ENCODE results near the gene BRCA2. TPM values are rescaled to one million over a fixed set of nuclear protein-coding genes. Genes with fewer than 3 reads are reported as not detected.

BRCA2 gene
- total RNA-seq, 1 donor from 2014 or later: 0.64 TPM

DNA sequence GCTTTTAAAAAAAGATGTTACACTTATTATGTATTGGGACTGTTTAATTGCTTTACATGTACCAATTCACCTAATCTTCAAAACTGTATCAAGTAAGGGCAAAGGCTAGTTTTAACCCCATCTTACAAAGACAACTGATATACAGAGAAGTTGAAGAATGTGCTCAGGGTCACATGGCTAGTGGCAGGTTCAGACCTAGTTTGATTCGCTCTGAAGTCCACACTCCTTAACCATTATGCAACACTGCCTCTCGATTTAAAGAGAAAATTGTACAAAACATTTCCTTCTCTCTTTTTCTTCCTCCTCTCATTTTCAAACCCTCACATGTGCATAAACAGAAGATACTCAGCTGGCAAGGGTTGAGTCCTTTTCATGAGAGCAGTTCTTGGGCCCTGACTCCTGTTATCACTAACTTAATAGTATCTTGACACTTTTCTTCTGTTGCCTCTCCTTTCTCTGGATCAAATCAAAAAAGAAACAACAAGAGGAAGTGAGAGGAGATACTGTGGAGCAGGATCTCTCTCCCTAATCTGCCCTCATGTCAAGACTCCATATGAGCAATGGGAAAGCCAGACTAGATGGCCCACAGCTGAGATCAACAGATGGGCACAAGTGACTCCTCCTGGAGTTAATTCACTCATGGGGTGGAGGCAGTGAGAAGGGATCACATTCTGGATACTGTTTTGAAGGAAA lies 131.6 kb downstream of the BRCA2 start:
- intact Hi-C loops (cut with micrococcal nuclease): no loop called here
- DNase-seq (no peak), ATAC-seq (peak; percentile 38)

- intact Hi-C loops (cut with micrococcal nuclease): no loop called here
- DNase-seq (no peak), ATAC-seq (peak; percentile 25)
These were observed 132.8 kb downstream of the BRCA2 start for GRCh38 chr13:32447894-32448623.

- ATAC-seq (no peak), DNase-seq (no peak)
- intact Hi-C loops (cut with micrococcal nuclease): no loop called here
These were observed 133.7 kb downstream of the BRCA2 start for GRCh38 chr13:32448972-32449371.

Other genes starting within 250 kb of the BRCA2 start
- not detected for gene ZAR1L, start 145 bp upstream of the BRCA2 start, total RNA-seq
- 3.9 TPM for gene N4BP2L1, start 112.6 kb downstream of the BRCA2 start, total RNA-seq
- gene N4BP2L2, start 223.3 kb downstream of the BRCA2 start, total RNA-seq: 123 TPM

Measured in left ventricle myocardium superior (tissue), 1 donor.